Measurements from ENCODE around the gene HAGH.
"Not testable (repeated sequence)": the region's sequence is repeated elsewhere in the genome, so short reads cannot be mapped to it uniquely, and the experiment has no call there.

Gene HAGH

GRCh38 chr16:1826691-1827573 lies at the start of gene HAGH, which contains the start of gene FAHD1:
TSS of gene HAGH (minus strand) at chr16:1826825. CDS start at chr16:1826787, 38 bp downstream.
TSS of gene FAHD1 (plus strand) at chr16:1827206. CDS start at chr16:1827239, 33 bp downstream.
- DNase-seq = peak; percentile 95 to 98 (median 97)

- not testable (repeated sequence) for DNase-seq
Observed at GRCh38 chr16:1876066-1876465, 49.4 kb upstream of the HAGH start.

GRCh38 chr16:1874854-1875253 lies 48.2 kb upstream of the HAGH start:
- DNase-seq = no peak

- DNase-seq = peak; percentile 78 to 91 (median 86)
Observed at GRCh38 chr16:1871974-1872635, 45.5 kb upstream of the HAGH start, which contains the start of gene MEIOB. TSS of gene MEIOB (minus strand) at chr16:1872164. CDS start at chr16:1868175, 3,989 bp downstream.

- peak in 1 of 3 experiments; percentile 11 for DNase-seq
Observed at GRCh38 chr16:1870365-1871082, 43.9 kb upstream of the HAGH start.

GRCh38 chr16:1865902-1866690 lies 39.5 kb upstream of the HAGH start:
- peak in 1 of 3 experiments; percentile 7 for DNase-seq

- DNase-seq = peak; percentile 29 to 69 (median 64)
Observed at GRCh38 chr16:1863681-1864460, 37.2 kb upstream of the HAGH start.

- DNase-seq = no peak
Observed at GRCh38 chr16:1862394-1862793, 35.8 kb upstream of the HAGH start.

GRCh38 chr16:1861730-1862129 lies 35.1 kb upstream of the HAGH start:
- no peak for DNase-seq

- DNase-seq = no peak
Observed at GRCh38 chr16:1859650-1860049, 33.0 kb upstream of the HAGH start.

- DNase-seq = no peak
Observed at GRCh38 chr16:1858189-1858865, 31.7 kb upstream of the HAGH start.

- DNase-seq = no peak
Observed at GRCh38 chr16:1857433-1858097, 30.9 kb upstream of the HAGH start.

GRCh38 chr16:1851793-1852192 lies 25.2 kb upstream of the HAGH start:
- DNase-seq = no peak

GRCh38 chr16:1850981-1851380 lies 24.4 kb upstream of the HAGH start:
- DNase-seq = no peak

GRCh38 chr16:1846416-1846815 lies 19.8 kb upstream of the HAGH start:
- DNase-seq = no peak

- no peak for DNase-seq
Observed at GRCh38 chr16:1845985-1846384, 19.4 kb upstream of the HAGH start.

GRCh38 chr16:1839554-1839953 lies 12.9 kb upstream of the HAGH start:
- DNase-seq = no peak

- no peak for DNase-seq
Observed at GRCh38 chr16:1834096-1834495, 7.5 kb upstream of the HAGH start.

- DNase-seq = peak in 2 of 3 experiments; percentile 29 to 33
Observed at GRCh38 chr16:1832838-1833454, 6.3 kb upstream of the HAGH start.

Measured in NCI-H1417 (cell line).